GM12873 (cell line): Measurements from ENCODE around the gene NECTIN1.

Experiments used
- CTCF ChIP-seq: IDR thresholded peaks from 2 replicates; pipeline ENCODE4 v1.5.1; 2012; ENCODE audit warnings: low read depth, mild to moderate bottlenecking, moderate library complexity, low read length, control low read depth; ENCODE audit not compliant: insufficient read depth; ENCODE audit errors: missing control alignments

The NECTIN1 gene

GRCh38 chr11:119624102-119624615, 104.8 kb downstream of the NECTIN1 start:
- TF ChIP-seq CTCF: peak; percentile 55

GRCh38 chr11:119623682-119624081, 105.3 kb downstream of the NECTIN1 start:
- TF ChIP-seq CTCF: no peak

GRCh38 chr11:119622454-119623143, 106.4 kb downstream of the NECTIN1 start:
- no peak for TF ChIP-seq CTCF

GRCh38 chr11:119619665-119620064, 109.3 kb downstream of the NECTIN1 start:
- TF ChIP-seq CTCF: no peak

- TF ChIP-seq CTCF: no peak
Observed at GRCh38 chr11:119618208-119618909, 110.6 kb downstream of the NECTIN1 start.

- TF ChIP-seq CTCF: no peak
Observed at GRCh38 chr11:119617340-119617713, 111.7 kb downstream of the NECTIN1 start.

GRCh38 chr11:119616586-119617339, 112.2 kb downstream of the NECTIN1 start:
- TF ChIP-seq CTCF: no peak
